HEK293 (cell line): ENCODE measurements around the gene CXCL12.

Source experiments
- IKZF3 ChIP-seq: fragments of 450-650 bp; IDR thresholded peaks from 2 replicates; pipeline ENCODE4 v1.5.0; 2018; ENCODE audit warnings: missing biosample characterization, mild to moderate bottlenecking, missing genetic modification characterization, moderate library complexity
- KLF8 ChIP-seq: fragments of 450-650 bp; formaldehyde crosslinking; IDR thresholded peaks from 2 replicates; pipeline ENCODE4 v1.5.1; 2016; ENCODE audit warnings: missing biosample characterization, missing genetic modification characterization
- KLF9 ChIP-seq: fragments of 450-650 bp; formaldehyde crosslinking; IDR thresholded peaks from 2 replicates; pipeline ENCODE4 v1.5.1; 2016; ENCODE audit warnings: missing biosample characterization, missing genetic modification characterization, low read depth
- PRDM10 ChIP-seq: fragments of 450-650 bp; formaldehyde crosslinking; IDR thresholded peaks from 2 replicates; pipeline ENCODE4 v1.5.1; 2016; ENCODE audit warnings: missing biosample characterization, missing genetic modification characterization
- ZBTB17 ChIP-seq: fragments of 450-650 bp; formaldehyde crosslinking; IDR thresholded peaks from 2 replicates; pipeline ENCODE4 v1.5.1; 2016; ENCODE audit warnings: missing biosample characterization, missing genetic modification characterization
- ZBTB20 ChIP-seq: fragments of 450-650 bp; formaldehyde crosslinking; IDR thresholded peaks from 2 replicates; pipeline ENCODE4 v1.5.1; 2016; ENCODE audit warnings: missing biosample characterization, missing genetic modification characterization
- ZBTB44 ChIP-seq: fragments of 450-650 bp; IDR thresholded peaks from 2 replicates; pipeline ENCODE4 v1.5.1; 2018; ENCODE audit warnings: missing biosample characterization, mild to moderate bottlenecking, missing genetic modification characterization
- ZFP37 ChIP-seq: fragments of 450-650 bp; formaldehyde crosslinking; IDR thresholded peaks from 2 replicates; pipeline ENCODE4 v1.5.1; 2016; ENCODE audit warnings: missing biosample characterization, missing genetic modification characterization
- ZNF121 ChIP-seq: fragments of 450-650 bp; formaldehyde crosslinking; IDR thresholded peaks from 2 replicates; pipeline ENCODE4 v1.5.1; 2016; ENCODE audit warnings: missing biosample characterization, missing genetic modification characterization
- ZNF16 ChIP-seq: fragments of 450-650 bp; formaldehyde crosslinking; IDR thresholded peaks from 2 replicates; pipeline ENCODE4 v1.5.1; 2016; ENCODE audit warnings: low read depth, missing biosample characterization, missing genetic modification characterization
- ZNF335 ChIP-seq: fragments of 450-650 bp; formaldehyde crosslinking; conservative IDR thresholded peaks from 2 replicates; pipeline ENCODE4 v1.5.1; 2016; ENCODE audit warnings: missing biosample characterization, missing genetic modification characterization
- ZNF404 ChIP-seq: fragments of 450-650 bp; formaldehyde crosslinking; IDR thresholded peaks from 2 replicates; pipeline ENCODE4 v1.5.1; 2017; ENCODE audit warnings: missing biosample characterization, missing genetic modification characterization
- ZNF416 ChIP-seq: fragments of 450-650 bp; formaldehyde crosslinking; IDR thresholded peaks from 2 replicates; pipeline ENCODE4 v1.5.1; 2016; ENCODE audit warnings: missing biosample characterization, missing genetic modification characterization
- ZNF596 ChIP-seq: fragments of 450-650 bp; IDR thresholded peaks from 2 replicates; pipeline ENCODE4 v1.5.0; 2018; ENCODE audit warnings: missing biosample characterization, mild to moderate bottlenecking, missing genetic modification characterization, moderate library complexity
- ZNF701 ChIP-seq: fragments of 450-650 bp; formaldehyde crosslinking; IDR thresholded peaks from 2 replicates; pipeline ENCODE4 v1.5.1; 2016; ENCODE audit warnings: missing biosample characterization, missing genetic modification characterization
- ZSCAN16 ChIP-seq: fragments of 450-650 bp; formaldehyde crosslinking; IDR thresholded peaks from 2 replicates; pipeline ENCODE4 v1.5.1; 2016; ENCODE audit warnings: missing biosample characterization, missing genetic modification characterization
- ZSCAN30 ChIP-seq: fragments of 450-650 bp; IDR thresholded peaks from 2 replicates; pipeline ENCODE4 v1.5.1; 2018; ENCODE audit warnings: missing biosample characterization, mild to moderate bottlenecking, missing genetic modification characterization, moderate library complexity
- TF ChIP-seq, protein P1 (sequence below): fragments of 450-650 bp; formaldehyde crosslinking; IDR thresholded peaks from 2 replicates; pipeline ENCODE4 v1.5.1; 2017; ENCODE audit warnings: missing biosample characterization, missing genetic modification characterization
- TF ChIP-seq, protein P2 (sequence below): fragments of 450-650 bp; formaldehyde crosslinking; IDR thresholded peaks from 2 replicates; pipeline ENCODE4 v1.5.1; 2016; ENCODE audit warnings: missing biosample characterization, missing genetic modification characterization
- TF ChIP-seq, protein P3 (sequence below): fragments of 450-650 bp; formaldehyde crosslinking; IDR thresholded peaks from 2 replicates; pipeline ENCODE4 v1.5.1; 2016; ENCODE audit warnings: missing biosample characterization, missing genetic modification characterization
- TF ChIP-seq, protein P4 (sequence below): fragments of 450-650 bp; formaldehyde crosslinking; IDR thresholded peaks from 2 replicates; pipeline ENCODE4 v1.5.1; 2017; ENCODE audit warnings: missing biosample characterization, missing genetic modification characterization

CXCL12 gene

DNA sequence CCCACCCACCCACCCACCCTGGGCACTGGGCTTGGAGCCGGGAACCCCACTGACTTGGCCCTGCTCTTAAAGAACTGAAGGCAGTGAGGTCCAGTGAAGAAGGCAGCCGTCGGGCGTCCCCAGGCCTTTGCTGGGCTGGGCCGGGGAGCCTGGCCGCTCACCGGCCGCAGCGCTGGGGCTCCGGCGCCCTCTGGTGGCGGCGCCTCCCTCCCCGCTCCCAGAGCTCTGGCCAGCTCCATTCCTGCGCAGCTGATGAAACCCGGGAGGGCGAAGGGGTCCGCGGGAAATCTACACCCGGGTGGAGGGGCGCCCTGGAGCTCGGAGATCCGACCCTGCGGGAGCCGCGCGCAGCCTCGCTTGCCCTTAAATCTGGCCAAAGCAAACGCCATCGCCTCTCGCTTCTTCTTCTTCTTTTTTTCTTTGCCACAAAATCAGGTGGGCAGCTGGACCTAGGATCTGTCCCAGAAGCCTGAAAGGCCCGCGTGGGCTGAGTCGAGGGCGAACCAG is 1.7 kb upstream of the CXCL12 start (continued):
- TF ChIP-seq PRDM10 (tag by site-specific recombination): peak; percentile 82
- TF ChIP-seq ZNF335 (tag by site-specific recombination): peak; percentile 75
- no peak for TF ChIP-seq ZNF404 (tag by site-specific recombination)
- no peak for TF ChIP-seq ZNF16 (tag by site-specific recombination)
- no peak for TF ChIP-seq ZFP37 (tag by site-specific recombination)
- TF ChIP-seq, protein P1, sequence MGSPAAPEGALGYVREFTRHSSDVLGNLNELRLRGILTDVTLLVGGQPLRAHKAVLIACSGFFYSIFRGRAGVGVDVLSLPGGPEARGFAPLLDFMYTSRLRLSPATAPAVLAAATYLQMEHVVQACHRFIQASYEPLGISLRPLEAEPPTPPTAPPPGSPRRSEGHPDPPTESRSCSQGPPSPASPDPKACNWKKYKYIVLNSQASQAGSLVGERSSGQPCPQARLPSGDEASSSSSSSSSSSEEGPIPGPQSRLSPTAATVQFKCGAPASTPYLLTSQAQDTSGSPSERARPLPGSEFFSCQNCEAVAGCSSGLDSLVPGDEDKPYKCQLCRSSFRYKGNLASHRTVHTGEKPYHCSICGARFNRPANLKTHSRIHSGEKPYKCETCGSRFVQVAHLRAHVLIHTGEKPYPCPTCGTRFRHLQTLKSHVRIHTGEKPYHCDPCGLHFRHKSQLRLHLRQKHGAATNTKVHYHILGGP (tag by site-specific recombination): no peak
- TF ChIP-seq ZNF416 (tag by site-specific recombination): no peak
- TF ChIP-seq, protein P2, sequence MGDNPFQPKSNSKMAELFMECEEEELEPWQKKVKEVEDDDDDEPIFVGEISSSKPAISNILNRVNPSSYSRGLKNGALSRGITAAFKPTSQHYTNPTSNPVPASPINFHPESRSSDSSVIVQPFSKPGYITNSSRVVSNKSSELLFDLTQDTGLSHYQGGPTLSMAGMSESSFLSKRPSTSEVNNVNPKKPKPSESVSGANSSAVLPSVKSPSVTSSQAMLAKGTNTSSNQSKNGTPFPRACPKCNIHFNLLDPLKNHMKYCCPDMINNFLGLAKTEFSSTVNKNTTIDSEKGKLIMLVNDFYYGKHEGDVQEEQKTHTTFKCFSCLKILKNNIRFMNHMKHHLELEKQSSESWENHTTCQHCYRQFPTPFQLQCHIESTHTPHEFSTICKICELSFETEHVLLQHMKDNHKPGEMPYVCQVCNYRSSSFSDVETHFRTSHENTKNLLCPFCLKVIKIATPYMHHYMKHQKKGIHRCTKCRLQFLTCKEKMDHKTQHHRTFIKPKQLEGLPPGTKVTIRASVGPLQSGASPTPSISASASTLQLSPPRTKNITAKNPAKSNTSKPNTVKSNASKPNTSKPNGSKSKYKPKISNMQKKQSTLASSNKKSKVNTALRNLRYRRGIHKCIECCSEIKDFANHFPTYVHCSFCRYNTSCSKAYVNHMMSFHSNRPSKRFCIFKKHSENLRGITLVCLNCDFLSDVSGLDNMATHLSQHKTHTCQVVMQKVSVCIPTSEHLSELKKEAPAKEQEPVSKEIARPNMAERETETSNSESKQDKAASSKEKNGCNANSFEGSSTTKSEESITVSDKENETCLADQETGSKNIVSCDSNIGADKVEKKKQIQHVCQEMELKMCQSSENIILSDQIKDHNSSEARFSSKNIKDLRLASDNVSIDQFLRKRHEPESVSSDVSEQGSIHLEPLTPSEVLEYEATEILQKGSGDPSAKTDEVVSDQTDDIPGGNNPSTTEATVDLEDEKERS: no peak
- TF ChIP-seq, protein P3, sequence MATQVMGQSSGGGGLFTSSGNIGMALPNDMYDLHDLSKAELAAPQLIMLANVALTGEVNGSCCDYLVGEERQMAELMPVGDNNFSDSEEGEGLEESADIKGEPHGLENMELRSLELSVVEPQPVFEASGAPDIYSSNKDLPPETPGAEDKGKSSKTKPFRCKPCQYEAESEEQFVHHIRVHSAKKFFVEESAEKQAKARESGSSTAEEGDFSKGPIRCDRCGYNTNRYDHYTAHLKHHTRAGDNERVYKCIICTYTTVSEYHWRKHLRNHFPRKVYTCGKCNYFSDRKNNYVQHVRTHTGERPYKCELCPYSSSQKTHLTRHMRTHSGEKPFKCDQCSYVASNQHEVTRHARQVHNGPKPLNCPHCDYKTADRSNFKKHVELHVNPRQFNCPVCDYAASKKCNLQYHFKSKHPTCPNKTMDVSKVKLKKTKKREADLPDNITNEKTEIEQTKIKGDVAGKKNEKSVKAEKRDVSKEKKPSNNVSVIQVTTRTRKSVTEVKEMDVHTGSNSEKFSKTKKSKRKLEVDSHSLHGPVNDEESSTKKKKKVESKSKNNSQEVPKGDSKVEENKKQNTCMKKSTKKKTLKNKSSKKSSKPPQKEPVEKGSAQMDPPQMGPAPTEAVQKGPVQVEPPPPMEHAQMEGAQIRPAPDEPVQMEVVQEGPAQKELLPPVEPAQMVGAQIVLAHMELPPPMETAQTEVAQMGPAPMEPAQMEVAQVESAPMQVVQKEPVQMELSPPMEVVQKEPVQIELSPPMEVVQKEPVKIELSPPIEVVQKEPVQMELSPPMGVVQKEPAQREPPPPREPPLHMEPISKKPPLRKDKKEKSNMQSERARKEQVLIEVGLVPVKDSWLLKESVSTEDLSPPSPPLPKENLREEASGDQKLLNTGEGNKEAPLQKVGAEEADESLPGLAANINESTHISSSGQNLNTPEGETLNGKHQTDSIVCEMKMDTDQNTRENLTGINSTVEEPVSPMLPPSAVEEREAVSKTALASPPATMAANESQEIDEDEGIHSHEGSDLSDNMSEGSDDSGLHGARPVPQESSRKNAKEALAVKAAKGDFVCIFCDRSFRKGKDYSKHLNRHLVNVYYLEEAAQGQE: peak; percentile 48; the same call in 1 of the 2 replicates
- TF ChIP-seq ZNF701 (tag by site-specific recombination): no peak
- no peak for TF ChIP-seq ZNF121 (tag by site-specific recombination)
- no peak for TF ChIP-seq KLF8 (tag by site-specific recombination)
- TF ChIP-seq ZSCAN16 (tag by site-specific recombination): no peak
- TF ChIP-seq IKZF3 (tag by site-specific recombination): peak; percentile 76
- TF ChIP-seq, protein P4, sequence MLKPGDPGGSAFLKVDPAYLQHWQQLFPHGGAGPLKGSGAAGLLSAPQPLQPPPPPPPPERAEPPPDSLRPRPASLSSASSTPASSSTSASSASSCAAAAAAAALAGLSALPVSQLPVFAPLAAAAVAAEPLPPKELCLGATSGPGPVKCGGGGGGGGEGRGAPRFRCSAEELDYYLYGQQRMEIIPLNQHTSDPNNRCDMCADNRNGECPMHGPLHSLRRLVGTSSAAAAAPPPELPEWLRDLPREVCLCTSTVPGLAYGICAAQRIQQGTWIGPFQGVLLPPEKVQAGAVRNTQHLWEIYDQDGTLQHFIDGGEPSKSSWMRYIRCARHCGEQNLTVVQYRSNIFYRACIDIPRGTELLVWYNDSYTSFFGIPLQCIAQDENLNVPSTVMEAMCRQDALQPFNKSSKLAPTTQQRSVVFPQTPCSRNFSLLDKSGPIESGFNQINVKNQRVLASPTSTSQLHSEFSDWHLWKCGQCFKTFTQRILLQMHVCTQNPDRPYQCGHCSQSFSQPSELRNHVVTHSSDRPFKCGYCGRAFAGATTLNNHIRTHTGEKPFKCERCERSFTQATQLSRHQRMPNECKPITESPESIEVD: no peak
- no peak for TF ChIP-seq KLF9 (tag by site-specific recombination)
- no peak for TF ChIP-seq ZBTB20 (tag by site-specific recombination)
- TF ChIP-seq ZNF596 (tag by site-specific recombination): no peak
- TF ChIP-seq ZSCAN30 (tag by site-specific recombination): peak; percentile 76; the same call in 1 of the 2 replicates
- TF ChIP-seq ZBTB44 (tag by site-specific recombination): 0 out of 2 replicates have a peak, but pooled peaks have one; percentile 29
- peak; percentile 40; the same call in 1 of the 2 replicates for TF ChIP-seq ZBTB17 (tag by site-specific recombination)
